ENCODE data around the gene CNMD.

DNA sequence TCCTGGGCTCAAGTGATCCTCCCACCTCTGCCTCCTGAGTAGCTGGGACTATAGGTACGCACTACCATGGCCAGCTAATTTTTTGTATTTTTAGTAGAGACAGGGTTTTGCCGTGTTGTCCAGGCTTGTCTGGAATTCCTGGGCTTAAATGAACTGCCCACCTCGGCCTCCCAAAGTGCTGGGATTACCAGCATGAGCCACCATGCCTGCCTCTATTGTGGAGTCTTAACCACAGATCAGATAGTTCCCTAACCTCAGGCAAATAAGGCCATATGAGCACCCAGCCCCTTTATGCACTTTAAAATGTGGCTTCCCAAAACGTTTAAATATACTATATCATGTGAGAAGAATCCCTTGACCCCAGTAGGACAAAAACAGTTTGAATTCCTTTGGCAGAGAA is 16.4 kb downstream of the CNMD start:
- TF ChIP-seq CTCF (IDR thresholded peaks at IDR 0.05 in 4 of 5, conservative IDR thresholded peaks at IDR 0.05 in 1 of 5) = no peak
- TF ChIP-seq POLR2A (IDR thresholded peaks at IDR 0.05) = no peak
